H1 (cell line): Measurements from ENCODE around the gene TM9SF1. TPM values are rescaled to one million over a fixed set of nuclear protein-coding genes. Genes with fewer than 3 reads are reported as not detected.

Source experiments
- CTCF ChIA-PET: fragments of 300-600 bp; sonication (Branson Sonifier 250); formaldehyde crosslinking; loops from one replicate; lab custom pipeline; 2021; ENCODE audit not compliant: partially characterized antibody; lab: Charles Lee
- POLR2A ChIA-PET: fragments of 300-600 bp; sonication (Branson Sonifier 250); formaldehyde crosslinking; loops from one replicate; lab custom pipeline; 2021; ENCODE audit warnings: inconsistent platforms; ENCODE audit not compliant: partially characterized antibody; lab: Charles Lee
- DNase-seq, 2 experiments: peaks; one replicate each; pipeline versions ENCODE4 v3.0.0 to v3.0.0-alpha.2; 2010 to 2022; ENCODE audit warnings: low spot score in 2 of 2, low read depth in 1 of 2, mixed read lengths in 1 of 2
- FAIRE-seq: peaks from 2 replicates; lab custom pipeline; 2011; peaks lifted over from hg19 to GRCh38; lab: Jason Lieb, UNC
- H2AFZ ChIP-seq: 2 replicates; pipeline ENCODE4 v1.8.1; 2012; ENCODE audit warnings: low read length, inconsistent platforms
- H2AK5ac ChIP-seq: 2 replicates; pipeline ENCODE4 v1.6.1; 2013; ENCODE audit warnings: low read depth, low read length
- H2BK120ac ChIP-seq: replicated peaks from 2 replicates; pipeline ENCODE3; 2013; ENCODE audit warnings: low read depth, low read length, inconsistent platforms
- H2BK12ac ChIP-seq: 2 replicates; pipeline ENCODE4 v1.6.1; 2013; ENCODE audit warnings: low read depth, low read length
- H2BK15ac ChIP-seq: 2 replicates; pipeline ENCODE4 v1.6.1; 2013; ENCODE audit warnings: low read length
- H2BK20ac ChIP-seq: 2 replicates; pipeline ENCODE4 v1.6.1; 2013; ENCODE audit warnings: low read length
- H2BK5ac ChIP-seq: 2 replicates; pipeline ENCODE4 v1.6.1; 2013; ENCODE audit warnings: low read depth, low read length
- H3K14ac ChIP-seq: 2 replicates; pipeline ENCODE4 v1.6.1; 2013; ENCODE audit warnings: inconsistent platforms; ENCODE audit not compliant: insufficient read length
- H3K18ac ChIP-seq: 2 replicates; pipeline ENCODE4 v1.6.1; 2013; ENCODE audit warnings: low read length; ENCODE audit errors: extremely low read depth
- H3K23ac ChIP-seq: 2 replicates; pipeline ENCODE4 v1.6.1; 2013; ENCODE audit warnings: inconsistent platforms; ENCODE audit not compliant: insufficient read length
- H3K23me2 ChIP-seq: 2 replicates; pipeline ENCODE4 v1.6.1; 2013; ENCODE audit warnings: low read depth, low read length
- H3K27ac ChIP-seq: 2 replicates; pipeline ENCODE4 v1.6.1; 2011; ENCODE audit warnings: low read depth, low read length, inconsistent platforms
- H3K27me3 ChIP-seq, 4 experiments: replicated peaks in 1 of 4; 1 replicate in 1 of 4; 2 replicates in 3 of 4; pipeline versions ENCODE4 v1.6.1 to v1.8.1; 2011 to 2013; ENCODE audit warnings: low read length in 3 of 4, mild to moderate bottlenecking in 3 of 4, inconsistent platforms in 2 of 4, mixed read lengths in 2 of 4, moderate library complexity in 1 of 4; ENCODE audit not compliant: control insufficient read depth in 3 of 4, insufficient read depth in 3 of 4; ENCODE audit errors: extremely low read depth in 1 of 4
- H3K36me3 ChIP-seq, 4 experiments: 2 replicates each; pipeline versions ENCODE4 v1.6.1 to v1.8.1; 2011 to 2013; ENCODE audit warnings: mild to moderate bottlenecking in 4 of 4, low read length in 3 of 4, moderate library complexity in 2 of 4, control low read depth in 1 of 4, inconsistent platforms in 1 of 4; ENCODE audit not compliant: insufficient read depth in 4 of 4, control insufficient read depth in 2 of 4
- H3K4ac ChIP-seq: replicated peaks from 2 replicates; pipeline ENCODE3; 2013; ENCODE audit warnings: low read length, low read depth, mixed read lengths, inconsistent platforms; ENCODE audit not compliant: insufficient read length
- H3K4me1 ChIP-seq, 4 experiments: replicated peaks in 1 of 4; 1 replicate in 1 of 4; 2 replicates in 3 of 4; pipeline versions ENCODE4 v1.6.1 to v1.8.1; 2011 to 2013; ENCODE audit warnings: low read length in 3 of 4, inconsistent platforms in 2 of 4, mixed read lengths in 1 of 4; ENCODE audit not compliant: insufficient read depth in 4 of 4, control insufficient read depth in 3 of 4
- H3K4me2 ChIP-seq, 2 experiments: 2 replicates each; pipeline versions ENCODE4 v1.6.1 to v1.8.1; 2011 to 2013; ENCODE audit warnings: low read depth in 2 of 2, low read length in 2 of 2, control low read depth in 1 of 2, inconsistent platforms in 1 of 2, mild to moderate bottlenecking in 1 of 2; ENCODE audit not compliant: insufficient read depth in 1 of 2
- H3K4me3 ChIP-seq, 4 experiments: fragments of 200-600, 300-600 bp in 1 of 4; sonication (generic), shearing (Covaris generic), sonication (Bioruptor Twin) in 1 of 4; 2 replicates each; pipeline versions ENCODE4 v1.5.1 to v1.8.1; 2011 to 2016; ENCODE audit warnings: low read length in 4 of 4, low read depth in 3 of 4, control low read depth in 2 of 4, inconsistent platforms in 2 of 4, mild to moderate bottlenecking in 2 of 4, mixed read lengths in 1 of 4, moderate library complexity in 1 of 4; ENCODE audit not compliant: insufficient read depth in 2 of 4; ENCODE audit errors: extremely low read depth in 1 of 4
- H3K56ac ChIP-seq: replicated peaks from 2 replicates; pipeline ENCODE3; 2013; ENCODE audit warnings: low read depth, mild to moderate bottlenecking, mixed read lengths, low read length, inconsistent platforms; ENCODE audit not compliant: insufficient read length
- H3K79me1 ChIP-seq: 2 replicates; pipeline ENCODE4 v1.6.1; 2013; ENCODE audit warnings: low read depth, low read length, control low read depth
- H3K79me2 ChIP-seq, 2 experiments: 2 replicates each; pipeline versions ENCODE4 v1.6.1 to v1.8.1; 2012 to 2013; ENCODE audit warnings: low read length in 2 of 2, mild to moderate bottlenecking in 2 of 2, inconsistent platforms in 1 of 2; ENCODE audit not compliant: insufficient read depth in 2 of 2, control insufficient read depth in 1 of 2
- H3K9ac ChIP-seq, 4 experiments: replicated peaks in 1 of 4; 1 replicate in 1 of 4; 2 replicates in 3 of 4; pipeline versions ENCODE4 v1.6.1 to v1.8.1; 2011 to 2013; ENCODE audit warnings: low read depth in 3 of 4, low read length in 3 of 4, control low read depth in 2 of 4, mild to moderate bottlenecking in 2 of 4, moderate library complexity in 2 of 4, inconsistent platforms in 1 of 4; ENCODE audit errors: extremely low read depth in 1 of 4
- H3K9me3 ChIP-seq, 2 experiments: 2 replicates each; pipeline versions ENCODE4 v1.6.1 to v1.8.1; 2012 to 2013; ENCODE audit warnings: mild to moderate bottlenecking in 2 of 2, moderate library complexity in 2 of 2, control low read depth in 1 of 2, inconsistent platforms in 1 of 2, low read depth in 1 of 2, low read length in 1 of 2, mixed read lengths in 1 of 2; ENCODE audit not compliant: insufficient read depth in 2 of 2
- H4K20me1 ChIP-seq, 2 experiments: replicated peaks in 1 of 2; 2 replicates each; pipeline versions ENCODE3 to v1.8.1; 2011 to 2013; ENCODE audit warnings: inconsistent platforms in 2 of 2, low read length in 2 of 2, mild to moderate bottlenecking in 1 of 2; ENCODE audit not compliant: insufficient read depth in 2 of 2, control insufficient read depth in 1 of 2
- H4K5ac ChIP-seq: 2 replicates; pipeline ENCODE4 v1.6.1; 2013; ENCODE audit warnings: low read length, low read depth, mixed read lengths, inconsistent platforms; ENCODE audit not compliant: insufficient read length
- H4K8ac ChIP-seq: 2 replicates; pipeline ENCODE4 v1.8.0; 2013; ENCODE audit warnings: mild to moderate bottlenecking, moderate library complexity, low read length, inconsistent platforms; ENCODE audit not compliant: insufficient read depth; ENCODE audit errors: extremely low read depth
- H4K91ac ChIP-seq: replicated peaks from 2 replicates; pipeline ENCODE3; 2013; ENCODE audit warnings: low read length, mixed read lengths, inconsistent platforms; ENCODE audit not compliant: insufficient read length
- EZH2 ChIP-seq: fragments of 200-600 bp; sonication (generic); IDR thresholded peaks from 2 replicates; pipeline ENCODE4 v1.7.1; 2012; ENCODE audit warnings: low read depth, mild to moderate bottlenecking, moderate library complexity, low read length, inconsistent platforms; ENCODE audit not compliant: severe bottlenecking
- JUND ChIP-seq: IDR thresholded peaks from 2 replicates; pipeline ENCODE4 v1.6.1; 2011; ENCODE audit warnings: mild to moderate bottlenecking, improper control_type of control experiment, low read length
- KDM4A ChIP-seq: IDR thresholded peaks from one replicate; pipeline ENCODE4 v1.7.1; 2012; ENCODE audit warnings: low read depth, mild to moderate bottlenecking, moderate library complexity, low read length, inconsistent platforms; ENCODE audit not compliant: severe bottlenecking
- KDM5A ChIP-seq: fragments of 200-600 bp; IDR thresholded peaks from 2 replicates; pipeline ENCODE4 v1.7.1; 2012; ENCODE audit warnings: mild to moderate bottlenecking, low read length, inconsistent platforms, mixed read lengths
- POLR2A ChIP-seq, 2 experiments: IDR thresholded peaks; 1 replicate in 1 of 2; 2 replicates in 1 of 2; pipeline ENCODE4 v1.6.1; 2011; ENCODE audit warnings: low read depth in 2 of 2, low read length in 2 of 2, mild to moderate bottlenecking in 2 of 2; ENCODE audit errors: control extremely low read depth in 1 of 2
- POLR2AphosphoS5 ChIP-seq: IDR thresholded peaks from 2 replicates; pipeline ENCODE4 v1.6.1; 2011; ENCODE audit warnings: low read depth, low read length
- WGBS, 2 experiments: shearing (Covaris generic) in 1 of 2; methylation state at CpG; one replicate each; pipeline versions ENCODE4 v1.1.6 to v1.1.7; 2013 to 2015; ENCODE audit warnings: low lambda C conversion rate in 2 of 2, mixed read lengths in 2 of 2, inconsistent platforms in 1 of 2, low coverage in 1 of 2, missing lambda C conversion rate in 1 of 2; ENCODE audit not compliant: insufficient replicate concordance in 2 of 2, insufficient coverage in 1 of 2, insufficient read length in 1 of 2; ENCODE audit errors: extremely low coverage in 1 of 2, missing lambda C conversion rate in 1 of 2; 5-methylcytosine and 5-hydroxymethylcytosine counted together
- polyA plus RNA-seq, 7 experiments: library from polyadenylated mRNA; depleted of rRNA in 3 of 7; stranded (reverse) in 5 of 7; unstranded in 2 of 7; fragments of >200 nt in 5 of 7; fragments of 200-250 nt in 2 of 7; gene quantifications; 1 replicate in 5 of 7; 2 replicates in 1 of 7; 4 replicates in 1 of 7; pipeline versions ENCODE4 v1.2.1 to v1.2.3, GENCODE V29; 2011 to 2013; ENCODE audit warnings: missing spikeins in 2 of 7, mixed read lengths in 2 of 7
- total RNA-seq: library from RNA; stranded (reverse); fragmentation: NEBNext Ultra II Directional; extraction: Animal tissue kit (Norgen Biotek cat#: 25700); gene quantifications from 2 replicates; pipeline ENCODE4 v1.2.1, GENCODE V29; 2021

The TM9SF1 gene
- total and polyA plus RNA-seq, 2 of the 8 experiments (the other 6 are each of a cell fraction or from before 2014, with no cell fraction given) = 22.2 to 29.2 TPM

DNA sequence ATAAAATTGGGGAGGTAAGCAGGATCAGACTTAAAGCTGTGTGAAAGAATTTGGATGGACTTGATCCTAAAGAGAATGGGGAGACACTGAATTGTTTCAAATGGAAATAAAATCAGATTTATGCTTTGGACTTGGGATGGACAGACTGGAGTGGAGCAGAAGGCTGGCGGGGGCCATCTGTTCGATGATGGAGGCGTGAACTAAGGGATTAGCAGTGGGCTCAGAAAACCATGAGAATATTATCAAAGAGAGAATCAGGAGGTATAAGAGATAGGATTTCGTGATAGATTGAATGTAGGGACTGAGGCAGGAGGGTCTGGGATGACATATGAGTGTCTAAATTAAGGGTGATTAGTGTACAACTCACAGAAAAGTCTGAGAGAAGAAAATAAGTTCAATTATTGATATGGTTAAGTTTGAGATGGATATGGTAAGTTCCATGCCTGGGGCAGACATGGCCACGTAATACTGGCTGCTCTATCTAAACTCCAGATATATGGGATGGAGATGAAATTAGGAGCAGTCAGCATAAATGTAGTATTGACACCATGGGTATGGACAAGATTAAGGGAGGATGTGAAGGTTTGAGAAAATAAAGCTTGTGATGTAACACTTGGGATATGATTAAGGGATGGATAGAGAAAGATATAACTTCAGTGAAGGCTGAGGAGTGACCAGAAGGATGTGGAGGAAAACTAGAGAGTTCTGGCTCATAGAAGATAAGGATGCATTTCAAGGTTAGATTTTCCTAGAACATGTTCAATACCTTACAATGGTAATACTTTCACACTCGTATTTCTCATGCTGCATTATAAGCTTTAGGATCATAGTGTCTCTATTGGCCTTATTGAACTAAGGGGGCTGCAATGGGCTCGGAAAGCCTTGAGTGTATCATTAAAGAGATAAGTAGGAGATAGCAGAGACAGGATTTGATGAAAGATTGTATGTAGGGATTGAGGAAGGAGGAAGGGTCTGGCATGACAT lies 9.2 kb upstream of the TM9SF1 start:
- Histone ChIP-seq H3K23me2 (no peaks in the 10 kb centered on the region), H2BK12ac (no peak overlapping the region), H3K9me3 (peaks cover 6 to 7% of the 10 kb centered on the region in 2 experiments), H2BK20ac (no peak overlapping the region), H2BK5ac (no peak overlapping the region), H2AK5ac (no peak overlapping the region), H4K8ac (no peak overlapping the region), H3K9ac (no peak overlapping the region; a peak in 1 of 7 replicates), H3K36me3 (peaks cover 14 to 46% (median 30%) of the 10 kb centered on the region in 4 experiments; a peak in 7 of 8 replicates), H3K4me3 (no peak overlapping the region), H2AFZ (no peak overlapping the region), H4K91ac (no peak overlapping the region), H2BK15ac (no peak overlapping the region), H3K27ac (no peak overlapping the region), H3K18ac (no peak overlapping the region), H4K20me1 (peaks cover 0 to 2% of the 10 kb centered on the region in 2 experiments), H3K79me1 (no peaks in the 10 kb centered on the region), H3K56ac (no peak overlapping the region), H3K4me1 (peaks cover 0 to 7% (median 4%) of the 10 kb centered on the region in 4 experiments; a peak in 3 of 7 replicates), H2BK120ac (no peak overlapping the region), H3K23ac (no peak overlapping the region), H3K27me3 (no peaks in the 10 kb centered on the region), H3K14ac (no peak overlapping the region), H3K79me2 (no peaks in the 10 kb centered on the region), H3K4me2 (no peak overlapping the region), H3K4ac (no peak overlapping the region), H4K5ac (no peak overlapping the region)
- DNase-seq (no peak), FAIRE-seq (no peak)
- TF ChIP-seq POLR2A (IDR thresholded peaks at IDR 0.05; ENCODE audit: control extremely low read depth in 1 of 2, low read depth in 2 of 2, low read length in 2 of 2) (peak in 1 of 2 experiments; percentile 36; a peak in 1 of 3 replicates), JUND (no peak), KDM5A (no peak), EZH2 (no peak), KDM4A (no peak), POLR2AphosphoS5 (no peak)
- CTCF ChIA-PET = interaction anchor here (2.3 kb wide), 1 partner anchor 10 kb away, joined by 9 read pairs; the partner anchor contains the start of gene CHMP4A
- POLR2A ChIA-PET = interaction anchor here (0.6 to 5.0 kb wide), 6 partner anchors 9 to 45 kb away, joined by 3 to 24 read pairs (median 6); partner anchors contain the start of genes CHMP4A, MDP1 and TM9SF1
- 95 to 100% methylated on average over 1 to 7 of the region's 7 CpGs for WGBS, 2 experiments
